GM18505 (cell line): ENCODE measurements around the gene NDFIP1.
"Not testable (repeated sequence)": the region's sequence is repeated elsewhere in the genome, so short reads cannot be mapped to it uniquely, and the experiment has no call there.

ENCODE experiments used
- ATAC-seq: cut with Tn5 transposase; IDR thresholded peaks from one replicate; pipeline ENCODE4 v1.9.1; 2021; ENCODE audit not compliant: unreplicated experiment
- POLR2A ChIP-seq: IDR thresholded peaks from 4 replicates; pipeline ENCODE4 v1.6.1; 2011; ENCODE audit warnings: borderline replicate concordance; ENCODE audit not compliant: insufficient read depth, insufficient read length; ENCODE audit errors: extremely low read depth

The NDFIP1 gene

GRCh38 chr5:142182840-142183239, 74.3 kb downstream of the NDFIP1 start:
- no peak for TF ChIP-seq POLR2A

GRCh38 chr5:142183561-142183960, 75.0 kb downstream of the NDFIP1 start:
- TF ChIP-seq POLR2A, result no peak
- ATAC-seq, result no peak

More at GRCh38 chr5:142182840-142183239, 74.3 kb downstream of the NDFIP1 start:
- ATAC-seq, result no peak

DNA sequence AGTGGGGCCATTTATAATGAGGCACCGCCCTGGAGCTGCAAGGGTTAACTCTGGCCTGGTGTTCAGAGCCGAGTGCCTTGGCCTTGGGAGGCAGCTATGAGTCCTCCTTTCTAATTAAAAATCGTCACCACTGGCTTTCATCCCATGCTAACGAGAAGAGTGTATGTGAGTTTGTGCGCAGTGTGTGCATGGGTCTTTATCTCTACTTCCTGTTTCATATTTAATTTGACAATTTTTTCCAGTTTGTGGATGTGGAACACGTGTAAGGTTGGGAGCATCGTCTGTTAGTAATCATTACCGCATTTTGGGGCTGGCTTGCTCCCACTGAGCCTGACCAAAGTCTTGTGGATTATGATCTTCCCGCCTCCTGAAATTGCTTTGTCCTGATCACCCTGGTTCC, 76.4 kb downstream of the NDFIP1 start:
- ATAC-seq, result no peak
- TF ChIP-seq POLR2A, result no peak

DNA sequence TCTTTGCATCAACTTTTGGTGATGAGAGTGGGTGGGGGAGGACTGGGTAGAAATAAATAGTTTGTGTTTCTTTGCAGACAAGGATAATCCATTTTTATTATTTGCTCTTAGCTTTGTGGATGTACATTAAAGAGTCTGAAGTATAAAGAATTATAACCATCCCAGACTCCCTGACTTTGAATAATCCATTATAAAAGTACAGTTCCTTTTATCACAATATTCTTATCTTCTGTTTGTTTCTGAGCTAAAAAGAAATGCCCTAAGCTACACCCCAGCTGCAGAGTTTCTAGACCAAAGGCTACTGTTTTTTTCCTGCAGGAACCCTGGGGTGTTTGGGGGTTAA, 77.9 kb downstream of the NDFIP1 start:
- ATAC-seq, result no peak
- no peak for TF ChIP-seq POLR2A

DNA sequence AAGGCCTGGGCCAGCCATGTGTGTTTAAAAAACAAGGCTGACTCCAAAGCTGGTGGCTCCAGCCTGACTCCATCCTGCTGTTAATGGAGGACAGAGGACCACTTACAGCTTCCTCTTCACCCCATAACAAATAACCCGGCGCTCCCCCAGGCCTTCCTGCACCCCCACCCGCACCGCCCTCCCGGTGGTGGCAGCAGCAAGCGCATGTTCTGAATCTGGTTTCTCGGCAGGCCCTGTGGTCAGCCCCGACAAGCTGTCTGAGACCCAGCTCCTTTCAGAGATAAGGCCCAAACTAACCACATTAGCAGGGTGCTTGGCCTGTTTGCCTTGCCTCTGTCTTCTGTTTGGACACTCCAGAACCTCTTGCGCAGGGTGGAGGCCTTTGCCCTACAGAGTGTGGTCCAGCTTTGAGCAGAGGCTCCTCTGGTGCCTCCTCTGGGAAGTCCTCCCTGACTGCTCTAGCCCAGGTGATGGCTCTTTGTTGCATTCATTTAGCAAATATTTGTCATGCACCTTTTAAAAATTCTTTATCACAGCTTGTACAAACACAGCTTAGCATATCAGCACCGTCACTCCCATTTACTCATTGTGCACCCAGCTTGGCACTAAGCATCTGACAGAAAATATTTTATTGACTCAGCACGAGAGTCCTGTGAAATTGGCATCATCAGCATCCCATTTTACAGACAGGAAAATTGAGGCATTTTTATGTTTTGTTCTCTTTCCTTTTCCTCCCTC, 78.4 kb downstream of the NDFIP1 start:
- ATAC-seq, result no peak
- no peak for TF ChIP-seq POLR2A

DNA sequence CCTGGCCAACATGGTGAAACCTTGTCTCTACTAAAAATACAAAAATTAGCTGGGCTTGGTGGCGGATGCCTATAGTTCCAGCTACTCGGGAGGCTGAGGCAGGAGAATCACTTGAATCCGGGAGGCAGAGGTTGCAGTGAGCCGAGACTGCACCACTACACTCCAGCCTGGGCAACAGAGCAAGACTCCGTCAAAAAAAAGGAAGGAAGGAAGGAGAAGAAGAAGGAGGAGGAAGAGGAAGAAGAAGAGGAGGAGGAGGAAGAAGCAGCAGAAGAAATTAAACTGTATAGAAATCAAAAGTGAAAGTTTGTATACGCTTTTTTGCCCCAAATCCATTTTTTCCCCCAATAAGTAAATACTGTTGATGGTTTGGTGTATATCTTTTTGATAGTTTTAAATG, 80.1 kb downstream of the NDFIP1 start:
- ATAC-seq, result not testable (repeated sequence)

DNA sequence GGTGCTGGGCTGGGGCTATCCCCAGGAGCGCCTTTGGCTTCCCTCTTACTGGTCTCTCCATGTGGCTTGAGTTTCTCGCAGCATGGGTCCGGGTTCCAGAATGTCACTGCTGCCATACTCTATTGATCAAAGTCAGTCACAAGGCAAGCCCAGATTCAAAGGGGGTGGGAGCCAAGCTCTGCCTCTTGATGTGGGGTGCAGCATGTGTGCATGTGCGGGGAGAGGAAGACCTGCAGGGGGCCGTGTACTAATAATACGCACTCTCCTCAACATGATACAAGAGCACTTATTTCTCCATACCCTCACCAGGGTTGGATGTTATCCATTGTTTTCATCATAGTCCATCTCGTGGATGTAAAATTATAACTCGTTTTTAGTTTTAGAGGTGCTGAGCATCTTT, 81.2 kb downstream of the NDFIP1 start:
- ATAC-seq, result no peak
- TF ChIP-seq POLR2A, result no peak

DNA sequence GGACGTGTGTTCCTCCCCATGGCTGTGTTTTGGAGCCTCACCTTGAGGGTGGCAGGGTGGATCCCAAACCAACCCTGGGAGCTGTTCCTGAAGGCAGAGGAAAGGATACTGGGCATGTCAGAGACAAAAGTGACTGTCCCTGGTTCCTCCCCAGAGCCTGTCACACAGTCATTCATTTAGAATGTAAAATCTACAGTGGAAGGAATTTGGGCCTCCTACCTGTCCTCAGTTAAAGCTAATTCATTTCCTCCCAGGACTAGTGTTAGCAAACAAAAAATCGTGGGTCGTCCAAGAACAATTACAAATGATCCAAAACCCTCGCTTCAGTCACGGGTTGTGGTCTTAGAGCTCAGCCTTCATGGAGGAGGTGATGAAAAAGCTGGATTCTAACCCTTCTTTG, 83.2 kb downstream of the NDFIP1 start:
- TF ChIP-seq POLR2A, result no peak
- ATAC-seq, result no peak

GRCh38 chr5:142192286-142193113, 83.9 kb downstream of the NDFIP1 start:
- ATAC-seq, result no peak
- no peak for TF ChIP-seq POLR2A

DNA sequence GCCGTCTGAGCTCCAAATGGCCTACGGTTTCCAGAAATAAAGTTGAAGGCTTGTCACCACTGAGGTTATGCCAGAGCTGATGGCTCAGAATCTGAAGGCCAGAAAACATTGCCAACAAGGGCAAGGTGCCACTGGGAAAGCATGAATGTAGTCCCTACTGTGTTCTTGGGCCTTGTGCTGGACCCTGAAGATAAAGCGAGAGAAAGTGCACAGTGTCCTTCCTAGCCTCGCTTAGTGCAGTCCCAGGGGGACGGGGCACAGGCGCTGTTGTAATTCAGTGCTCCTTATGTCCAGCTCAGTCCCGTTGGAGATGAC, 84.5 kb downstream of the NDFIP1 start:
- no peak for ATAC-seq
- TF ChIP-seq POLR2A, result no peak

GRCh38 chr5:142197098-142197497, 88.5 kb downstream of the NDFIP1 start:
- no peak for TF ChIP-seq POLR2A
- no peak for ATAC-seq

DNA sequence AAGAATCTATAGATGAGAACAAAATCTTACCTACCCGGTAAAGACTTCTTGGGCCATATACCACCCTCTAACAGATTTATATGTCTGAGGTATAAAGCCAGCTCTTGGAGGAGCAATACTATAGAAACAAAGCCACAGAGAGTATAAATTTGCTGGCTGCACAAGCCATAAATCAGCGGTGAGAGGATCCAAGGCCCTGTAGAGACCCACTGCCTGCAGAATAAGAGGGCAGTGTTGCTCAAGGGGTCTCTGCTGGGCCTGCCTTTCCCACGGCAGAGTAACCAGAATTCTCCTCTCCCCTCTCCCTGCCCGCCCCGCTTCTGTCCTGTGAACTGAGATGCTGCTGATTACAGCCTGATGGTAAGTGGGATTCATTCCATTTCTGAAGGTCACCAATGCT, 89.2 kb downstream of the NDFIP1 start:
- ATAC-seq, result no peak
- no peak for TF ChIP-seq POLR2A

DNA sequence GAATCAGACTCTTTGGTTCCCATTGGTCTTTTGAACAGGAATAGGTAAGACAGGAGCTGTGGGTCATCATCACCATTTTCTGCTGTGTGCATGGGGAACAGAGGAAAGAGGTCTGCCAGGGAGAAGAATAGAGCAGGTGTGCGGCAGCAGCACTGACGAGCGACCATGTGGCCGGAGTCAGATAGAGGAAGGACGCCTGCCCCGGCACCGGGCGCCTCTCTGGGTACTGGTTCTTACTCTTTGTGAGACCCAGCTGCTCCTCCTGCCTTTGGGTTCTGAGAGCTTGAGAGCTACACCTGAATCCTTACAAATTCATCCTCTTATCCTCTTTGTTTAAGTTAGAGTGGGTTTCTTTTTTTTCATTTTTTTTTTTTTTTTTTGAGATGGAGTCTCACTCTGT, 90.8 kb downstream of the NDFIP1 start:
- ATAC-seq, result no peak
- no peak for TF ChIP-seq POLR2A

DNA sequence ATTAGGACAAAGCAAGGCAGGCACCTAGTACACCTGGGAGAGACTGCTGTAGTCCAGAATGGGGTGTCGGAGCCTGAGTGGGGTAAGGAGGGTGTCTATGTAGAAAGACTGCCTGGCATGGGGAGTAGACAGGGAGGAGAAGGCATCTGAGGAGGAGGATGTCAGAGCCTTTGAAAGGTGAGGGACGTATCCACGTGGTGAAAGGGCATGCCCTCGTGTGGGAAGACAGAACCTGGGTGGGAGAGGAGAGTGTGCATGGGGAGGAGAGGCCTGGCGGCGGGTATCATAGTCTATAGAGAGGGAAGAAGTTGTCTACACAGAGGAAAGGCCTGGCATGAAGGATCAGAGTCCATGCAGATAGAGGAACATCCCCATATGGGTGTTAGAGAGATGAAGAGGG, 91.8 kb downstream of the NDFIP1 start:
- no peak for TF ChIP-seq POLR2A
- ATAC-seq, result no peak

GRCh38 chr5:142201471-142201887, 92.9 kb downstream of the NDFIP1 start:
- no peak for ATAC-seq
- TF ChIP-seq POLR2A, result no peak

GRCh38 chr5:142202282-142202681, 93.7 kb downstream of the NDFIP1 start:
- TF ChIP-seq POLR2A, result no peak
- no peak for ATAC-seq
